ENCODE measurements around the gene SLC12A2. TPM values are rescaled to one million over a fixed set of nuclear protein-coding genes. Genes with fewer than 3 reads are reported as not detected.

SLC12A2 gene
- total and polyA plus RNA-seq, 2 of the 4 experiments (the other 2 are of a cell fraction), result 5.6 to 30.3 TPM

DNA sequence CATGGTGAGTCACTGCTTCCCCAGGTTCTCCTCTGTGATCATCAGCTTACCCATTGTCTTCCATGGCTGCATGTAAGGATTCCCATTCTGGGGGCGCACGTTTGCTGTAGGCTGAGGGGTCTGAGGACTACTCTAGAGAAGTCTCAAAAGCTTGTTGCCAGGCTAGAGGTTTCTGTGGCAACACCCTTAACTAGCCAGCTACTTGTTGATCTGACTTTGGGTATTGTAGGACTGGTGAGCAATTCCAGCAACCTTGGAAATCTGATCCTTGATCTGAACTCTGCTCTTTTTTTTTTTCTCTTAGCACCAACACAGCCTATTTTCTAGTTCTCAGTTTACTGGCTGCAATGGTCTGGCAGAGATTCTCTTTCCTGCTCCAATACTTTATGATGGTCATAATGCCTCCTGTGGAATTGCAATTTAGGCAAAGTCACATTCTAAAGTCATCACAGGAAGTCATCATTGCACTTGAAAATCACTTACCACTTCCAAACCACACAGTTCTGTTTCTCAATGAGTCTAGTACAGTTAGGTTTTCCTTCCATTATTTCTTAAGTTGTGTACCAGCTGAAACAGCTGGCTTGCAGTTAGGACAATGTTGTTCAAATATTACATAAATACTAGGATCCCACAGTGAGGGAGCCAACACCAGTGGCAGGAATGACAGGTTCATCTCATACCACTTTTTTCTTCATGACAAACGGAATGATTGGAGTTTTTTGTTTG, 110.3 kb downstream of the SLC12A2 start:
- Histone ChIP-seq H3K79me1 (ENCODE audit: low read depth in 1 of 2, low read length in 2 of 2) (no peaks in the 10 kb centered on the region), H3K23ac (ENCODE audit: low read depth, low read length) (no peak overlapping the region), H3K4me3 (ENCODE audit: insufficient read depth, low read depth, low read length) (no peak overlapping the region), H2BK15ac (ENCODE audit: low read depth, low read length) (no peak overlapping the region), H3K4me2 (ENCODE audit: low read depth, low read length) (no peak overlapping the region), H3K27ac (ENCODE audit: insufficient read depth, low read length) (no peak overlapping the region), H3K9me1 (ENCODE audit: insufficient read depth, low read length) (no peaks in the 10 kb centered on the region), H3K4me1 (ENCODE audit: control insufficient read depth, insufficient read depth, low read length) (no peaks in the 10 kb centered on the region; the same call in 1 of the 2 replicates), H3K9ac (ENCODE audit: low read depth, low read length) (no peak overlapping the region), H3K9me3 (ENCODE audit: control insufficient read depth, insufficient read depth, low read length) (no peaks in the 10 kb centered on the region), H2AK5ac (ENCODE audit: low read depth, low read length) (no peak overlapping the region), H2AFZ (replicated peaks; ENCODE audit: low read length, poor library complexity) (no peak overlapping the region), H4K5ac (ENCODE audit: low read depth, low read length) (no peak overlapping the region), H2BK20ac (ENCODE audit: low read depth, low read length) (no peak overlapping the region), H3K14ac (replicated peaks; ENCODE audit: low read depth, low read length) (no peak overlapping the region), H2BK120ac (ENCODE audit: low read depth, low read length) (no peak overlapping the region), H4K91ac (ENCODE audit: insufficient read depth, low read depth, low read length) (no peak overlapping the region), H4K8ac (ENCODE audit: low read depth in 2 of 2, low read length in 2 of 2) (no peak overlapping the region), H2BK5ac (ENCODE audit: low read depth, low read length, poor library complexity, severe bottlenecking) (no peak overlapping the region), H3K27me3 (ENCODE audit: control insufficient read depth, insufficient read depth, low read length) (no peaks in the 10 kb centered on the region), H4K20me1 (ENCODE audit: insufficient read depth, low read length) (no peaks in the 10 kb centered on the region), H3K4ac (ENCODE audit: low read depth, low read length) (no peak overlapping the region), H3K56ac (ENCODE audit: extremely low read depth, insufficient read depth, low read length) (no peak overlapping the region), H3K18ac (ENCODE audit: low read depth, low read length) (no peak overlapping the region), H3K36me3 (ENCODE audit: control insufficient read depth, insufficient read depth, low read length) (no peaks in the 10 kb centered on the region), H2AK9ac (replicated peaks; ENCODE audit: low read depth, low read length, poor library complexity) (no peak overlapping the region)
- CTCF ChIA-PET, result interaction anchor here (0.6 kb wide), 2 partner anchors 34 to 319 kb away, joined by 3 to 4 read pairs; no protein-coding TSS in a partner anchor
- intact Hi-C loops (cut with micrococcal nuclease), result no loop called here
- ATAC-seq (ENCODE audit: low read depth), result no peak
- no CpG with 5 or more reads among the region's 3 CpGs for WGBS, 2 experiments (ENCODE audit: extremely low coverage in 2 of 2, insufficient read length in 1 of 2)
- no TSS peak for BruUV-seq (replicated peaks)
- dilution Hi-C loops (cut with HindIII; ENCODE audit: low sequenced_read_pairs, unreplicated experiment), result no loop called here
- in situ Hi-C loops (cut with MboI; ENCODE audit: low sequenced_read_pairs), result loop anchor here (10.0 kb wide), 1 partner anchor 289 kb away; no protein-coding TSS in a partner anchor
- POLR2A ChIA-PET (ENCODE audit: unreplicated experiment), result no interaction called here
- TF ChIP-seq, protein P1, sequence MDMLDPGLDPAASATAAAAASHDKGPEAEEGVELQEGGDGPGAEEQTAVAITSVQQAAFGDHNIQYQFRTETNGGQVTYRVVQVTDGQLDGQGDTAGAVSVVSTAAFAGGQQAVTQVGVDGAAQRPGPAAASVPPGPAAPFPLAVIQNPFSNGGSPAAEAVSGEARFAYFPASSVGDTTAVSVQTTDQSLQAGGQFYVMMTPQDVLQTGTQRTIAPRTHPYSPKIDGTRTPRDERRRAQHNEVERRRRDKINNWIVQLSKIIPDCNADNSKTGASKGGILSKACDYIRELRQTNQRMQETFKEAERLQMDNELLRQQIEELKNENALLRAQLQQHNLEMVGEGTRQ (IDR thresholded peaks at IDR 0.05; ENCODE audit: low read depth, low read length), result no peak
- no peak for TF ChIP-seq RFX5 (IDR thresholded peaks at IDR 0.05; ENCODE audit: low read depth, low read length)
- TF ChIP-seq FOS (IDR thresholded peaks at IDR 0.05; ENCODE audit: low read depth, low read length), result no peak
- TF ChIP-seq, protein P2, sequence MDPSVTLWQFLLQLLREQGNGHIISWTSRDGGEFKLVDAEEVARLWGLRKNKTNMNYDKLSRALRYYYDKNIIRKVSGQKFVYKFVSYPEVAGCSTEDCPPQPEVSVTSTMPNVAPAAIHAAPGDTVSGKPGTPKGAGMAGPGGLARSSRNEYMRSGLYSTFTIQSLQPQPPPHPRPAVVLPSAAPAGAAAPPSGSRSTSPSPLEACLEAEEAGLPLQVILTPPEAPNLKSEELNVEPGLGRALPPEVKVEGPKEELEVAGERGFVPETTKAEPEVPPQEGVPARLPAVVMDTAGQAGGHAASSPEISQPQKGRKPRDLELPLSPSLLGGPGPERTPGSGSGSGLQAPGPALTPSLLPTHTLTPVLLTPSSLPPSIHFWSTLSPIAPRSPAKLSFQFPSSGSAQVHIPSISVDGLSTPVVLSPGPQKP (IDR thresholded peaks at IDR 0.05; ENCODE audit: borderline replicate concordance, low read depth, low read length), result no peak
- no peak for TF ChIP-seq RAD21 (IDR thresholded peaks at IDR 0.05; ENCODE audit: low read length)
- TF ChIP-seq MXI1 (IDR thresholded peaks at IDR 0.05; ENCODE audit: borderline replicate concordance, low read depth, low read length), result no peak
- TF ChIP-seq MAZ (IDR thresholded peaks at IDR 0.05; ENCODE audit: borderline replicate concordance, low read depth, low read length), result no peak
- no peak for TF ChIP-seq CHD1 (IDR thresholded peaks at IDR 0.05; ENCODE audit: low read depth, low read length)
- TF ChIP-seq, protein P3, sequence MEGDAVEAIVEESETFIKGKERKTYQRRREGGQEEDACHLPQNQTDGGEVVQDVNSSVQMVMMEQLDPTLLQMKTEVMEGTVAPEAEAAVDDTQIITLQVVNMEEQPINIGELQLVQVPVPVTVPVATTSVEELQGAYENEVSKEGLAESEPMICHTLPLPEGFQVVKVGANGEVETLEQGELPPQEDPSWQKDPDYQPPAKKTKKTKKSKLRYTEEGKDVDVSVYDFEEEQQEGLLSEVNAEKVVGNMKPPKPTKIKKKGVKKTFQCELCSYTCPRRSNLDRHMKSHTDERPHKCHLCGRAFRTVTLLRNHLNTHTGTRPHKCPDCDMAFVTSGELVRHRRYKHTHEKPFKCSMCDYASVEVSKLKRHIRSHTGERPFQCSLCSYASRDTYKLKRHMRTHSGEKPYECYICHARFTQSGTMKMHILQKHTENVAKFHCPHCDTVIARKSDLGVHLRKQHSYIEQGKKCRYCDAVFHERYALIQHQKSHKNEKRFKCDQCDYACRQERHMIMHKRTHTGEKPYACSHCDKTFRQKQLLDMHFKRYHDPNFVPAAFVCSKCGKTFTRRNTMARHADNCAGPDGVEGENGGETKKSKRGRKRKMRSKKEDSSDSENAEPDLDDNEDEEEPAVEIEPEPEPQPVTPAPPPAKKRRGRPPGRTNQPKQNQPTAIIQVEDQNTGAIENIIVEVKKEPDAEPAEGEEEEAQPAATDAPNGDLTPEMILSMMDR (conservative IDR thresholded peaks at IDR 0.05; ENCODE audit: low read depth, low read length), result no peak
- no peak for TF ChIP-seq SMC3 (IDR thresholded peaks at IDR 0.05; ENCODE audit: low read depth, low read length)
- TF ChIP-seq RCOR1 (IDR thresholded peaks at IDR 0.05; ENCODE audit: insufficient replicate concordance, low read length), result no peak
- TF ChIP-seq CEBPB (IDR thresholded peaks at IDR 0.05; ENCODE audit: low read depth, low read length), result no peak
- TF ChIP-seq POLR2A (IDR thresholded peaks at IDR 0.05; ENCODE audit: low read depth, low read length), result no peak
- TF ChIP-seq NFE2L2 (IDR thresholded peaks at IDR 0.05; ENCODE audit: low read depth, low read length), result no peak
- TF ChIP-seq BHLHE40 (IDR thresholded peaks at IDR 0.05; ENCODE audit: low read depth, low read length), result no peak
- no peak for TF ChIP-seq MAFK (IDR thresholded peaks at IDR 0.05; ENCODE audit: low read depth, low read length)
- DNase-seq, result no peak

Measured in IMR-90 (cell line).